Kidney (tissue), 14 donors: ENCODE measurements around the gene TFDP1. TPM values are rescaled to one million over a fixed set of nuclear protein-coding genes. Genes with fewer than 3 reads are reported as not detected.
A peak's percentile ranks its signal among the peaks of the same experiment; 100 is the strongest.

Experiments
- DNase-seq, 5 donors: peaks; one replicate each; pipeline ENCODE4 v3.0.0-alpha.2; 2013 to 2020
- FAIRE-seq: peaks from 2 replicates; lab custom pipeline; 2012; peaks lifted over from hg19 to GRCh38; lab: Jason Lieb, UNC
- H3K27ac ChIP-seq, 2 donors: one replicate each; pipeline ENCODE4 v1.7.0; 2013; ENCODE audit warnings: low read depth in 2 of 2, low read length in 2 of 2, inconsistent platforms in 1 of 2
- H3K27me3 ChIP-seq: one replicate; pipeline ENCODE4 v1.7.1; 2013; ENCODE audit warnings: low read length, inconsistent platforms; ENCODE audit not compliant: control insufficient read depth, insufficient read depth
- H3K36me3 ChIP-seq, 3 donors: one replicate each; pipeline versions ENCODE4 v1.7.0 to v1.7.1; 2013; ENCODE audit warnings: low read length in 3 of 3, control low read depth in 1 of 3, inconsistent platforms in 1 of 3; ENCODE audit not compliant: insufficient read depth in 3 of 3, control insufficient read depth in 2 of 3
- H3K4me1 ChIP-seq, 3 donors: one replicate each; pipeline versions ENCODE4 v1.7.0 to v1.7.1; 2013; ENCODE audit warnings: low read length in 3 of 3, inconsistent platforms in 1 of 3, low read depth in 1 of 3; ENCODE audit not compliant: control insufficient read depth in 2 of 3, insufficient read depth in 2 of 3
- H3K4me3 ChIP-seq, 3 donors: one replicate each; pipeline versions ENCODE4 v1.7.0 to v1.8.1; 2013; ENCODE audit warnings: low read length in 3 of 3, control low read depth in 1 of 3, inconsistent platforms in 1 of 3
- H3K9ac ChIP-seq, 3 donors: one replicate each; pipeline versions ENCODE4 v1.7.0 to v1.7.1; 2013; ENCODE audit warnings: low read length in 3 of 3, control low read depth in 1 of 3, inconsistent platforms in 1 of 3
- H3K9me3 ChIP-seq, 3 donors: one replicate each; pipeline versions ENCODE4 v1.7.0 to v1.7.1; 2013; ENCODE audit warnings: low read length in 3 of 3, control low read depth in 1 of 3, inconsistent platforms in 1 of 3; ENCODE audit not compliant: control insufficient read depth in 2 of 3, insufficient read depth in 1 of 3
- intact Hi-C: fragments of 100-400 bp; cut with DNase I; formaldehyde crosslinking; loops from one replicate; pipeline ENCODE4 v1.11.1; 2022
- polyA plus RNA-seq: library from polyadenylated mRNA; stranded (reverse); fragments of 350-450 nt; fragmentation: Illumina TruSeq; extraction: RNeasy Lipid Tissue Mini Kit (QIAGEN cat#74804); gene quantifications from one replicate; pipeline ENCODE4 v1.2.3, GENCODE V29; 2014; ENCODE audit warnings: low read depth, low replicate concordance; ENCODE audit not compliant: insufficient read depth
- total RNA-seq: library from RNA; stranded (reverse); fragmentation: NEBNext Ultra II Directional; extraction: Animal tissue kit (Norgen Biotek cat#: 25700); gene quantifications from one replicate; pipeline ENCODE4 v1.2.1, GENCODE V29; 2021
- TF ChIP-seq, protein P1 (sequence below): IDR thresholded peaks from 3 replicates; pipeline ENCODE4 v1.5.1; 2012; ENCODE audit warnings: mild to moderate bottlenecking, moderate library complexity, borderline replicate concordance; ENCODE audit not compliant: insufficient read depth; ENCODE audit errors: extremely low read depth
- donor health status: control.
- donor health status: control.
- donor health status: control.
- donor health status: control.
- donor health status: control.
- donor health status: DM: yes; HTN: yes; CAD: no.
- donor health status: Normal renal cell carcinoma (clear cell type).

TFDP1 gene
- total and polyA plus RNA-seq, 2 donors from 2014 or later: 33.8 to 46.9 TPM

DNA sequence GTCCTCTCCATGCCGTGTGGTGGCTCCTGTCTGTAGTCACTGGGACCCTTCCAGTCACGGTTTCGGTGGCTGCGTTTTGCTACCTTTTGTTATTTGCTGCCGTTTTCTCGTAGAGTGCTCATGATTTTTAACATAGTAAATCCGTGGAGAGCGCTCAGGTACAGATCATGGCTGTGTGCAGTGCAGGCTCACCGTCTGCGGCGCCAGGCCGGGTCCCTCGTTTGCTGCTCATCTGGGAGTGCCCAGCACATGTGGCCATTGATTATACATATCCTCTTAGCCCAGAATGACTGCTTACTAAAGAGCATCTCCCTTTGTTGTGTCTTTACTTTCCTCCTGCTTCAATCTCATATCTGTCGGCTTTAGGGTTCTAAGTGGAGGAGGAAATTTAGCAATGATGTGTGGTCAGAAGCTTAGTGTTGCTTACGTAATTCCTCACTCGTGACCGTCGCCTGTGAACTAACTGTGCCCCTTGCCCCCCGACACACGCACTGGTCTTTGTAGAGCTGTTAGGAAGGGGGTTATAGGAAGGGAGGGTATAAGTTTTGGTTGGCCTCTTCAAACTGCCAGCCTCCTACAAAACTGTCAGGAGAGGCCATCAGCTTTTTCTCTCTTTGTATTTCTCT, 31.8 kb downstream of the TFDP1 start:
- H3K4me1 ChIP-seq: peaks cover 0 to 5% (median 0%) of the 10 kb centered on the region in 3 donors
- no peak overlapping the region for H3K4me3 ChIP-seq
- H3K27ac ChIP-seq: no peak overlapping the region
- peak in 2 of 5 donors; percentile 59 to 61 for DNase-seq
- H3K9me3 ChIP-seq: no peaks in the 10 kb centered on the region
- intact Hi-C loops: no loop called here
- TF ChIP-seq, protein P1, sequence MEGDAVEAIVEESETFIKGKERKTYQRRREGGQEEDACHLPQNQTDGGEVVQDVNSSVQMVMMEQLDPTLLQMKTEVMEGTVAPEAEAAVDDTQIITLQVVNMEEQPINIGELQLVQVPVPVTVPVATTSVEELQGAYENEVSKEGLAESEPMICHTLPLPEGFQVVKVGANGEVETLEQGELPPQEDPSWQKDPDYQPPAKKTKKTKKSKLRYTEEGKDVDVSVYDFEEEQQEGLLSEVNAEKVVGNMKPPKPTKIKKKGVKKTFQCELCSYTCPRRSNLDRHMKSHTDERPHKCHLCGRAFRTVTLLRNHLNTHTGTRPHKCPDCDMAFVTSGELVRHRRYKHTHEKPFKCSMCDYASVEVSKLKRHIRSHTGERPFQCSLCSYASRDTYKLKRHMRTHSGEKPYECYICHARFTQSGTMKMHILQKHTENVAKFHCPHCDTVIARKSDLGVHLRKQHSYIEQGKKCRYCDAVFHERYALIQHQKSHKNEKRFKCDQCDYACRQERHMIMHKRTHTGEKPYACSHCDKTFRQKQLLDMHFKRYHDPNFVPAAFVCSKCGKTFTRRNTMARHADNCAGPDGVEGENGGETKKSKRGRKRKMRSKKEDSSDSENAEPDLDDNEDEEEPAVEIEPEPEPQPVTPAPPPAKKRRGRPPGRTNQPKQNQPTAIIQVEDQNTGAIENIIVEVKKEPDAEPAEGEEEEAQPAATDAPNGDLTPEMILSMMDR: no peak
- H3K36me3 ChIP-seq: peaks cover 2 to 4% (median 2%) of the 10 kb centered on the region in 3 donors
- no peak for FAIRE-seq
- H3K9ac ChIP-seq: no peak overlapping the region
- H3K27me3 ChIP-seq: no peaks in the 10 kb centered on the region

DNA sequence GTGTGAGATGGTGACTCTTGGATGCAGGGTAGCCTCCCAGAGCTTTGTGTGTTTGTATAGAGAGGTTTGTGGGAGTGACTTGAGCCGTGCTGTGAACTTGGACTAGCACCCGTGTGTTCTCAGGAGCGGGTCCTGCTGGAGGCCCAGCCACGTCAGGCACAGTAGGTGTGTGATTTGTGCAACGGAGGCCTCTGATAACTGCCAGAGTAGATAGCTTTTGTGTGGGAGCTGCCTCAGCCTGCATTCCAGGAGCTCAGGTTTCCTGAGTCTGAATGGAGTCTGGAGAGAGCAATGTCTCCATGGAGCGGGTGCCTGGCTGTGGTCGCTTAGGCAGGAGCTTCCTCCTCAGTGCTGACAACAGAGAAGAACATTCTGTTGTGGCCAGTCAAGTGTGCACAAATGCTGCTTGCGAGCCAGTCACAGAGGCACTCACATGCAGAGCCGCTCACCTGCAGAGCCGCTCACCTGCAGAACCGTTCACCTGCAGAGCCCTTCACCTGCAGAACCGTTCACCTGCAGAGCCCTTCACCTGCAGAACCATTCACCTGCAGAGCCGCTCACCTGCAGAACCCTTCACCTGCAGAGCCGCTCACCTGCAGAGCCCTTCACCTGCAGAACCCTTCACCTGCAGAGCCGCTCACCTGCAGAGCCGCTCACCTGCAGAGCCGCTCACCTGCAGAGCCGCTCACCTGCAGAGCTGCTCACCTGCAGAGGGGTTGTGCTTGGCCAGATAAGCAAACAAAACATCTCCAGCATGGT, 32.6 kb downstream of the TFDP1 start:
- DNase-seq (peak; percentile 74 to 97 (median 95)), FAIRE-seq (no peak)
- no peak overlapping the region for H3K4me3 ChIP-seq
- intact Hi-C loops: no loop called here
- H3K9ac ChIP-seq: no peak overlapping the region
- H3K27ac ChIP-seq: no peak overlapping the region
- peaks cover 0 to 2% (median 2%) of the 10 kb centered on the region in 3 donors for H3K36me3 ChIP-seq
- no peaks in the 10 kb centered on the region for H3K9me3 ChIP-seq
- TF ChIP-seq, protein P1: no peak
- H3K27me3 ChIP-seq: no peaks in the 10 kb centered on the region
- H3K4me1 ChIP-seq: peaks cover 0 to 5% (median 0%) of the 10 kb centered on the region in 3 donors

DNA sequence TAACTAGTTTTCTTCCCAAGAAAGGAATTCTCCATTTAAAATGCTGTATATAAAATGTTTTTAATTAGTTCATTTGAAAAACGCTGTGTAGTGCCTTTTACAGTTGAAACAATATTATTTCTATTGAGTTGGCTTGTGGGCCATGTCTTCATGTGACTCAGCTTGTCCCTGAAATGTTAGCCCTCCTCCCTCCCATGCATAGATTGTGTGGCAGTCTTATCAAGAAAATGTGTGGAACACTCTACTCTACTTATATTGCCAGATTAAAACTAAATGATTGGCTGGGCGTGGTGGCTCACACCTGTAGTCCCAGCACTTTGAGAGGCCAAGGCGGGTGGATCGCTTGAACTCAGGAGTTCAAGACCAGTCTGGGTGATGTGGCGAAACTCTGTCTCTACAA, 33.4 kb downstream of the TFDP1 start:
- no peak overlapping the region for H3K9ac ChIP-seq
- peaks cover 0 to 5% (median 0%) of the 10 kb centered on the region in 3 donors for H3K4me1 ChIP-seq
- DNase-seq: peak in 1 of 5 donors; percentile 14
- H3K27ac ChIP-seq: no peak overlapping the region
- H3K4me3 ChIP-seq: no peak overlapping the region
- no peaks in the 10 kb centered on the region for H3K27me3 ChIP-seq
- H3K9me3 ChIP-seq: no peaks in the 10 kb centered on the region
- TF ChIP-seq, protein P1: no peak
- no peak for FAIRE-seq
- peaks cover 0 to 2% (median 2%) of the 10 kb centered on the region in 3 donors for H3K36me3 ChIP-seq
- intact Hi-C loops: no loop called here
